Liver (tissue), 3 donors: ENCODE results near the gene GOLGA8M.
"Not testable (repeated sequence)": the region's sequence is repeated elsewhere in the genome, so short reads cannot be mapped to it uniquely, and the experiment has no call there.

Experiments used
- EGR1 ChIP-seq, 2 donors: IDR thresholded peaks; 2 replicates each; pipeline ENCODE4 v1.6.1; 2016 to 2018; ENCODE audit warnings: antibody characterized with exemption in 2 of 2, low read depth in 2 of 2
- FOXA1 ChIP-seq: IDR thresholded peaks from 2 replicates; pipeline ENCODE4 v1.6.1; 2016; ENCODE audit warnings: antibody characterized with exemption
- GABPA ChIP-seq, 2 donors: IDR thresholded peaks in 1 of 2; conservative IDR thresholded peaks in 1 of 2; 2 replicates each; pipeline ENCODE4 v1.6.1; 2016; ENCODE audit warnings: antibody characterized with exemption in 2 of 2, mild to moderate bottlenecking in 1 of 2, moderate library complexity in 1 of 2
- JUND ChIP-seq, 2 donors: IDR thresholded peaks; 2 replicates each; pipeline ENCODE4 v1.6.1; 2016; ENCODE audit warnings: antibody characterized with exemption in 2 of 2
- NR2F2 ChIP-seq: IDR thresholded peaks from 2 replicates; pipeline ENCODE4 v1.6.1; 2016; ENCODE audit warnings: antibody characterized with exemption
- REST ChIP-seq: IDR thresholded peaks from 2 replicates; pipeline ENCODE4 v1.6.1; 2016; ENCODE audit warnings: antibody characterized with exemption, mild to moderate bottlenecking
- TAF1 ChIP-seq: conservative IDR thresholded peaks from 2 replicates; pipeline ENCODE4 v1.6.1; 2016; ENCODE audit warnings: antibody characterized with exemption, mild to moderate bottlenecking
- YY1 ChIP-seq: IDR thresholded peaks from 2 replicates; pipeline ENCODE4 v1.6.1; 2016; ENCODE audit warnings: antibody characterized with exemption, mild to moderate bottlenecking
- TF ChIP-seq, protein P1 (sequence below): fragments of 150-350 bp; IDR thresholded peaks from 2 replicates; pipeline ENCODE4 v1.5.1; 2017; ENCODE audit warnings: improper control_type of control experiment, low read depth, low read length; ENCODE audit not compliant: missing input control
- TF ChIP-seq, protein P2 (sequence below): IDR thresholded peaks from 2 replicates; pipeline ENCODE4 v1.6.1; 2016; ENCODE audit warnings: antibody characterized with exemption
- TF ChIP-seq, protein P3 (sequence below): IDR thresholded peaks from 2 replicates; pipeline ENCODE4 v1.6.1; 2016; ENCODE audit warnings: antibody characterized with exemption
- donor health status: healthy.
- donor health status: healthy.

DNA sequence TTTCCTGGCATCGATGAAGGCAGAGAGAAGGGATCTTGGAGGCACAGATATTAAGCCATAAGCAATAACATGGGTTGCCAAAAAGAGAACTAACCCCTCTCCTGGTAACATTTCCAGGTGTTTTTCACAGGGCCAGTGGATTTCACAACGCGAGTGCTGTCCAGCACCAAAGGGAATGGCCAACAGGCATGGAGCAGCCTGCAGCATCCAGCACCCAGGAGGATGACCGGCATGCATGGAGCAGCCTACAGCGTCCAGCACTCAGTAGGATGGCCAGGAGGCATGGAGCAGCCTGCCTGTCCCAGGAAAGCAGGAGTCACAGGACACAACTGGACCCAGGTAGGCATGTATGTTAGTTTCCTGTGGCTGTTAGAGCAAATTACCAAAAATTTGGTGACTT lies 11.8 kb upstream of the GOLGA8M start:
- TF ChIP-seq, protein P1, sequence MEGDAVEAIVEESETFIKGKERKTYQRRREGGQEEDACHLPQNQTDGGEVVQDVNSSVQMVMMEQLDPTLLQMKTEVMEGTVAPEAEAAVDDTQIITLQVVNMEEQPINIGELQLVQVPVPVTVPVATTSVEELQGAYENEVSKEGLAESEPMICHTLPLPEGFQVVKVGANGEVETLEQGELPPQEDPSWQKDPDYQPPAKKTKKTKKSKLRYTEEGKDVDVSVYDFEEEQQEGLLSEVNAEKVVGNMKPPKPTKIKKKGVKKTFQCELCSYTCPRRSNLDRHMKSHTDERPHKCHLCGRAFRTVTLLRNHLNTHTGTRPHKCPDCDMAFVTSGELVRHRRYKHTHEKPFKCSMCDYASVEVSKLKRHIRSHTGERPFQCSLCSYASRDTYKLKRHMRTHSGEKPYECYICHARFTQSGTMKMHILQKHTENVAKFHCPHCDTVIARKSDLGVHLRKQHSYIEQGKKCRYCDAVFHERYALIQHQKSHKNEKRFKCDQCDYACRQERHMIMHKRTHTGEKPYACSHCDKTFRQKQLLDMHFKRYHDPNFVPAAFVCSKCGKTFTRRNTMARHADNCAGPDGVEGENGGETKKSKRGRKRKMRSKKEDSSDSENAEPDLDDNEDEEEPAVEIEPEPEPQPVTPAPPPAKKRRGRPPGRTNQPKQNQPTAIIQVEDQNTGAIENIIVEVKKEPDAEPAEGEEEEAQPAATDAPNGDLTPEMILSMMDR = not testable (repeated sequence)
- TF ChIP-seq EGR1 (IDR thresholded peaks at IDR 0.05; ENCODE audit: low read depth in 2 of 2); REST; JUND (IDR thresholded peaks at IDR 0.05); GABPA (IDR thresholded peaks at IDR 0.05 in 1 of 2, conservative IDR thresholded peaks at IDR 0.05 in 1 of 2); TAF1; FOXA1; NR2F2; YY1: not testable (repeated sequence)
- TF ChIP-seq, protein P2, sequence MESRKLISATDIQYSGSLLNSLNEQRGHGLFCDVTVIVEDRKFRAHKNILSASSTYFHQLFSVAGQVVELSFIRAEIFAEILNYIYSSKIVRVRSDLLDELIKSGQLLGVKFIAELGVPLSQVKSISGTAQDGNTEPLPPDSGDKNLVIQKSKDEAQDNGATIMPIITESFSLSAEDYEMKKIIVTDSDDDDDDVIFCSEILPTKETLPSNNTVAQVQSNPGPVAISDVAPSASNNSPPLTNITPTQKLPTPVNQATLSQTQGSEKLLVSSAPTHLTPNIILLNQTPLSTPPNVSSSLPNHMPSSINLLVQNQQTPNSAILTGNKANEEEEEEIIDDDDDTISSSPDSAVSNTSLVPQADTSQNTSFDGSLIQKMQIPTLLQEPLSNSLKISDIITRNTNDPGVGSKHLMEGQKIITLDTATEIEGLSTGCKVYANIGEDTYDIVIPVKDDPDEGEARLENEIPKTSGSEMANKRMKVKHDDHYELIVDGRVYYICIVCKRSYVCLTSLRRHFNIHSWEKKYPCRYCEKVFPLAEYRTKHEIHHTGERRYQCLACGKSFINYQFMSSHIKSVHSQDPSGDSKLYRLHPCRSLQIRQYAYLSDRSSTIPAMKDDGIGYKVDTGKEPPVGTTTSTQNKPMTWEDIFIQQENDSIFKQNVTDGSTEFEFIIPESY = not testable (repeated sequence)
- TF ChIP-seq, protein P3, sequence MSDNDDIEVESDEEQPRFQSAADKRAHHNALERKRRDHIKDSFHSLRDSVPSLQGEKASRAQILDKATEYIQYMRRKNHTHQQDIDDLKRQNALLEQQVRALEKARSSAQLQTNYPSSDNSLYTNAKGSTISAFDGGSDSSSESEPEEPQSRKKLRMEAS = not testable (repeated sequence)
